Lung (tissue), 12 donors: ENCODE measurements around the gene PLEKHM3. TPM values are rescaled to one million over a fixed set of nuclear protein-coding genes. Genes with fewer than 3 reads are reported as not detected.

Experiments
- ATAC-seq: fragments of 200-7000 bp; cut with Tn5 transposase; one replicate; pipeline ENCODE4 v1.9.1; 2020; ENCODE audit warnings: moderate number of reproducible peaks; ENCODE audit not compliant: insufficient read depth, low FRiP score
- DNase-seq, 3 donors: peaks; one replicate each; pipeline ENCODE4 v3.0.0-alpha.2; 2013 to 2017
- H3K27ac ChIP-seq, 2 donors: one replicate each; pipeline ENCODE4 v1.5.1; 2013; ENCODE audit warnings: mild to moderate bottlenecking in 2 of 2, moderate library complexity in 2 of 2, control low read depth in 1 of 2, inconsistent platforms in 1 of 2, low read depth in 1 of 2, low read length in 1 of 2
- H3K27me3 ChIP-seq, 3 donors: one replicate each; pipeline ENCODE4 v1.5.1; 2013; ENCODE audit warnings: low read length in 2 of 3; ENCODE audit not compliant: control insufficient read depth in 3 of 3, insufficient read depth in 3 of 3
- H3K36me3 ChIP-seq, 4 donors: one replicate each; pipeline ENCODE4 v1.5.1; 2013; ENCODE audit warnings: low read length in 4 of 4, mild to moderate bottlenecking in 1 of 4, moderate library complexity in 1 of 4; ENCODE audit not compliant: control insufficient read depth in 4 of 4, insufficient read depth in 4 of 4
- H3K4me1 ChIP-seq, 5 donors: one replicate each; pipeline ENCODE4 v1.5.1; 2013; ENCODE audit warnings: low read length in 5 of 5, mild to moderate bottlenecking in 2 of 5, moderate library complexity in 1 of 5; ENCODE audit not compliant: control insufficient read depth in 5 of 5, insufficient read depth in 5 of 5
- H3K4me3 ChIP-seq: one replicate; pipeline ENCODE4 v1.5.1; 2013; ENCODE audit warnings: mild to moderate bottlenecking, control low read depth, moderate library complexity
- H3K9ac ChIP-seq, 2 donors: one replicate each; pipeline ENCODE4 v1.5.1; 2013; ENCODE audit warnings: low read length in 2 of 2, control low read depth in 1 of 2; ENCODE audit not compliant: insufficient read depth in 1 of 2
- H3K9me3 ChIP-seq, 4 donors: one replicate each; pipeline ENCODE4 v1.5.1; 2013; ENCODE audit warnings: low read length in 3 of 4, mild to moderate bottlenecking in 1 of 4, moderate library complexity in 1 of 4; ENCODE audit not compliant: control insufficient read depth in 4 of 4, insufficient read depth in 3 of 4
- WGBS, 2 donors: extraction: QIAGEN DNeasy Blood & Tissue Kit; methylation state at CpG; one replicate each; pipeline ENCODE4 v1.1.7; 2013; 5-methylcytosine and 5-hydroxymethylcytosine counted together
- polyA plus RNA-seq, 2 donors: library from polyadenylated mRNA; stranded (reverse); fragments of 200-250 nt; gene quantifications; one replicate each; pipeline ENCODE4 v1.2.1, GENCODE V29; 2013
- total RNA-seq, 2 donors: library from RNA; depleted of rRNA in 1 of 2; stranded (reverse); fragments of >200 nt in 1 of 2; gene quantifications; one replicate each; pipeline ENCODE4 v1.2.1, GENCODE V29; 2014 to 2021
- TF ChIP-seq, protein P1 (sequence below): IDR thresholded peaks from 2 replicates; pipeline ENCODE4 v1.5.1; 2012; ENCODE audit warnings: mild to moderate bottlenecking; ENCODE audit errors: control extremely low read depth, extremely low read depth
- donor health status: control.
- donor health status: control.
- donor health status: Bipolar disorder and iron deficiency.
- donor health status: healthy.
- donor health status: DM: yes; HTN: yes; CAD: no.

Gene PLEKHM3
- total and polyA plus RNA-seq, 4 donors = 5.6 to 32.9 (median 12.4) TPM

DNA sequence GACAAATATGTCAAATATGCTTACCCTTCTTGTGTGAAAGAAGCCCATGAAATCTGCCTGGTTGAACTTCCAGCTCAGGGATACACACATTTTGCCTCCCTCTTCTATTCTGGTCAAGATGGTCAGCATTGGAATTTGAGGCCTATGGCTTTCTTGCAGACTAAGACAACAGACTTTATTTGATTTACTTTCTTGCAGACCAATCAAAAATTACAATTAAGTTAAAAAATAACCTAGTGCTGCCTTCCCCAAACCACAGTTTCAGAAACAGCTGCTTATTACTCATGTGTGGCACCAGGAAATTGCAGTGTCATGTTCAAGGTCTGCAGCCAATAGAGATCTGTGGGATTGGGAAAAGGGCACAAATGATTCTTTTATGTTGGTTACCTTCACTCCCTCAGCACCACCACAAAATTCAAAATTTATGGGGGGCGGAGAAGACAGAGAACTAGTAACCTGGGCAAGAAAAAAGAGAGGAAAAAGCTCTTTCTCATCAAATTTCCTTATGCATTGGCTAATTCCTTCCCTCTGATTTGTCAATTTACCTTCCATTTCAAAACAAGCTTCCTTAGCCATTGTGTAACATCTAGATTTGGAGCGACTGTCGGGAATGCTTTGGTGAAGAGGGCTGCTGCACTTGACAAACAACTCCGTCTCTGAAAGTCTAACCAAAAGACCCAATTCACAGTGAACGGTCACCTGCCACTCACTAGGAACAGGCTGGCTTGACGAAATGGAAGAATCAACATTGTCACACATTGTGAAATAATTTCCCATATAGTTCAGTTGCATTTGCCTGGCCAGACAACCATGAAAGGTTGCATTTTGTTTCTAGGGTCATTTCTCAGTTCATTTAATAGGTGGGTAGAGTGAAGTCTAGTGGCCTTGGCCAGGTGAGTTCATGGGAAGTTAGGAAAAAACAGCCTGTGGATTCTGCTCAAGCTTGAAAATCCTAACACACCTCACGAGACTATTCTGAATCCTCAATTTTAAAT is 155.2 kb downstream of the PLEKHM3 start:
- Histone ChIP-seq H3K27me3 (no peaks in the 10 kb centered on the region), H3K9ac (no peak overlapping the region), H3K4me3 (no peak overlapping the region), H3K27ac (peak overlapping the region in 1 of 2 donors; percentile 53), H3K4me1 (no peaks in the 10 kb centered on the region), H3K36me3 (peaks cover 0 to 2% (median 0%) of the 10 kb centered on the region in 4 donors), H3K9me3 (no peaks in the 10 kb centered on the region)
- DNase-seq (peak in 1 of 3 donors; percentile 37), ATAC-seq (peak; percentile 85)
- TF ChIP-seq, protein P1, sequence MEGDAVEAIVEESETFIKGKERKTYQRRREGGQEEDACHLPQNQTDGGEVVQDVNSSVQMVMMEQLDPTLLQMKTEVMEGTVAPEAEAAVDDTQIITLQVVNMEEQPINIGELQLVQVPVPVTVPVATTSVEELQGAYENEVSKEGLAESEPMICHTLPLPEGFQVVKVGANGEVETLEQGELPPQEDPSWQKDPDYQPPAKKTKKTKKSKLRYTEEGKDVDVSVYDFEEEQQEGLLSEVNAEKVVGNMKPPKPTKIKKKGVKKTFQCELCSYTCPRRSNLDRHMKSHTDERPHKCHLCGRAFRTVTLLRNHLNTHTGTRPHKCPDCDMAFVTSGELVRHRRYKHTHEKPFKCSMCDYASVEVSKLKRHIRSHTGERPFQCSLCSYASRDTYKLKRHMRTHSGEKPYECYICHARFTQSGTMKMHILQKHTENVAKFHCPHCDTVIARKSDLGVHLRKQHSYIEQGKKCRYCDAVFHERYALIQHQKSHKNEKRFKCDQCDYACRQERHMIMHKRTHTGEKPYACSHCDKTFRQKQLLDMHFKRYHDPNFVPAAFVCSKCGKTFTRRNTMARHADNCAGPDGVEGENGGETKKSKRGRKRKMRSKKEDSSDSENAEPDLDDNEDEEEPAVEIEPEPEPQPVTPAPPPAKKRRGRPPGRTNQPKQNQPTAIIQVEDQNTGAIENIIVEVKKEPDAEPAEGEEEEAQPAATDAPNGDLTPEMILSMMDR = no peak
- 42 to 65% methylated on average over 7 of the region's 7 CpGs for WGBS, 2 donors

DNA sequence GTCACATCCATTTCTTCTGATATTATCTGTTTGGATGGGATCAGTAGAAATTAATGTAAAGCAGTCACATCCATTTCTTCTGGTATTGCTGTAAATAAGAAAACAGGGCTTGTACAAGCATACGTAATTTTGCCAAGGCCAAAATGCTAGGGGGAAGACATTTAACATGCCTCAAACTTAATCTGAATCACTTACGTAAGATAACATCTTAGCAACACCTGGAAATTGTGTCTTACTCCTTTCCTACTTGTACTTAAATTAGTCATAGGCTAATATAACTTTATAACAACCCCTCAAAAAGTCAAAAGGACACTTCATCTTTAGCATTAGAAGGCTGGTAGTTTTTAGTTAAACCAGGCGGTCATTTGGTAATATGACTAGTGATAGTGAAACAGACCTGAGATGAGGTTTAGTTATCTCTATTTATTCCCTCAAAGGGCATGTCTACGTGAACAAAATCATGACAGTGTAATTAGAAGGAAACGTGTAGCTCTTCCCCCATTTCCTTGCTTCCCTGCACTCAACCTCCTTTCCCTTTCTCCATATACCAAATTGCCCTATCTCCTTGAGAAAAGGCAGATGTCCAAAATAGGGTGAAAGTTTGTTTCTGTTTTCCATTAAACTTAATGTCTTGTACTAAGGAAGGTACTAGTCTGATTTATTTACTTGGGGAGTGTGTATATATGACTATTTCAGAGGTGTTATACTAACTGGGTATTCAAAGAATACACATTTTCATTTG is 156.3 kb downstream of the PLEKHM3 start:
- Histone ChIP-seq H3K36me3 (peaks cover 0 to 2% (median 0%) of the 10 kb centered on the region in 4 donors), H3K27ac (no peak overlapping the region), H3K27me3 (no peaks in the 10 kb centered on the region), H3K9me3 (no peaks in the 10 kb centered on the region), H3K4me3 (no peak overlapping the region), H3K9ac (no peak overlapping the region), H3K4me1 (no peaks in the 10 kb centered on the region)
- TF ChIP-seq, protein P1 = no peak
- no peak for ATAC-seq
- no peak for DNase-seq
- WGBS, 2 donors = 83 to 91% methylated on average over 5 of the region's 5 CpGs

- ATAC-seq (no peak), DNase-seq (no peak)
- 95 to 96% methylated on average over 1 of the region's 1 CpG for WGBS, 2 donors
- Histone ChIP-seq H3K9me3 (no peaks in the 10 kb centered on the region), H3K27ac (no peak overlapping the region), H3K9ac (no peak overlapping the region), H3K4me1 (no peaks in the 10 kb centered on the region), H3K27me3 (no peaks in the 10 kb centered on the region), H3K36me3 (peaks cover 0 to 2% (median under 1%) of the 10 kb centered on the region in 4 donors), H3K4me3 (no peak overlapping the region)
- TF ChIP-seq, protein P1 = no peak
Observed at GRCh38 chr2:207867905-207868304, 157.4 kb downstream of the PLEKHM3 start.
